Kasumi-1 (cell line): ENCODE results near the gene SLC35F3.

Source experiments
- DNase-seq, 2 experiments: peaks; one replicate each; lab custom pipeline; 2025; lab: John Stamatoyannopoulos, UW

SLC35F3 gene

GRCh38 chr1:234368320-234369032 is 464.0 kb downstream of the SLC35F3 start:
- no peak for DNase-seq

DNA sequence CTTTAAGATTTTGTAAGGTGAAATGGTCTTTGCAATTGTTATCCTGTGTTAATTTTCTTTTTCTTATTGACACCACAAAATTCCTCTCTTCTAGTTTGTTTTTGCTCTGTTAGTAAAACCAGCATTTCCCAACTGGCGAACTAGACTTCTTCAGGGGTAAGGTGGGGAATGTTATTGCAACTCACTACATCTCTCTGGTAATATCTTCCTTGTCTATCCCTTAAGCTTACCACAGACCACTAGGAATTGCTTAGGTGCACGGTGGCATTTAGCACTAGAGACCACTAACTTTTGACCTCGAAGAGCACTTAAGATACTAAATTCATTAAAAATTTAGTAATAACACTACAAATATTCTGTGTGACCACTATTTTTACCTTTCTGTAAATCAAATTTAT is 464.6 kb downstream of the SLC35F3 start:
- no peak for DNase-seq

DNA sequence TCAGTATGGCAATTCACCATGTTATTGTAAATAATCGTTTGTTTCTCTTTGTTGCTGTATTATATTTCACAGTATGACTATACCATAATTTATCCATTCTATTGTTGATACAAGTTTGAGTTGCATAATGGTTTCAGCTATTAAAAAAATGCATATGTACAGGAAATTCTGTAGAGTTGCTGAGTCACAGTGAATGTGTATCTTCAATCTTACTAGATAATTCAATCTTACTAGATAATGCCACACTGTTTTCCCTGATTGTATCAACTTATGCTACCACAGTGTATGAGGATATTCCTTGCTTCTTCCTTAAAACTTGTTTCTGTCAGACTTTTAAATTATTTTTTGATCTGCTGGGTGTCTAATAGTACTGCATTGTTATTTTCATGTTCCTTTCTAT is 465.3 kb downstream of the SLC35F3 start:
- DNase-seq = no peak

- DNase-seq = no peak
Measured at GRCh38 chr1:234371414-234371813, 466.9 kb downstream of the SLC35F3 start.

GRCh38 chr1:234372011-234372757 is 467.7 kb downstream of the SLC35F3 start:
- DNase-seq = peak in 1 of 2 experiments; percentile 24

DNA sequence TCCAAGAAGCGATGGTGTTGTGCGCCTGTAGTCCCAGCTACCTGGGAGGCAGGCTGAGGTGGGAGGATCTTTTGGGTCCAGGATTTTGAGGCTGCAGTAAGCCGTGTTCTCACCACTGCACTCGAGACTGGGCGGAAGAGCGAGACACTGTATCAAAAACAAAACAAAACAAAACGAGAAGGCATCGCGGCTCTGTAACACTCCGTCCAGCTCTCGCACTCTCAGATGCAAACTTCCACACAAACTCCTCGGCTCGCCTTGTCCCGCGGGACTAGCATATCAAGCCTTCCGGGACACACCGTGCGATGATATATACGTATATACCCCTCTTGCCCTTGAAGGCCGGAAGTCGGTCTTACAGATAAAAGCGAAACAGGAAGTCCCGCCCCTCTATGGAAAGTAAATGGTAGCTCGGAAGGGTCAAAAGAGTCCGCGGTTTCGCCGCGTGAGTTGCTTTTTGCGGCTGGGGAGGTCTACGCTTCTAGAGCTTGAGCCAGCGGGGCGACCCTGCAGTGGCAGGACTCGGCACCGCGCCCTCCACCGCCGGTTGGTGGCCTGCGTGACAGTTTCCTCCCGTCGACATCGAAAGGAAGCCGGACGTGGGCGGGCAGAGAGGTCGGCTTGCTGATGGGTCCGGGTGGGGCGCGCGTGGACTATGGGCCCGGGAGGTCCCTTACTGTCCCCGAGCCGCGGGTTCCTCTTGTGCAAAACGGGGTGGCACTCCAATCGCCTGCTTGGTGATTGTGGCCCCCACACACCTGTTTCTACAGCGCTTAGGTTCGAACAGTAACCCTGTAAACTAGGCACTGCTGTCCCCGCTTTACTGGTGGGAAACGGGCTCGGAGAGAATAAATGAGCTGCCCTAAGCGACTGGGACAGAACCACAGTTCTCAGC is 468.8 kb downstream of the SLC35F3 start, which contains the start of gene COA6:
COA6 (plus strand) TSS at position 393 of the 895 bp plus-strand sequence; CDS start at position 404, 11 bp downstream.
- DNase-seq = peak; percentile 95 to 96

- DNase-seq = no peak
Measured at GRCh38 chr1:234373959-234374254, 469.4 kb downstream of the SLC35F3 start.
